GM21390 (cell line): ENCODE data around the gene ASB15.
"Not testable (repeated sequence)": the region's sequence is repeated elsewhere in the genome, so short reads cannot be mapped to it uniquely, and the experiment has no call there.

Experiments used
- ATAC-seq: cut with Tn5 transposase; IDR thresholded peaks from one replicate; pipeline ENCODE4 v1.9.1; 2021; ENCODE audit not compliant: unreplicated experiment

The ASB15 gene

GRCh38 chr7:123634011-123634573, 32.5 kb downstream of the ASB15 start:
- ATAC-seq = not testable (repeated sequence)

- ATAC-seq = no peak
These were observed 34.1 kb downstream of the ASB15 start for GRCh38 chr7:123635551-123636359.

DNA sequence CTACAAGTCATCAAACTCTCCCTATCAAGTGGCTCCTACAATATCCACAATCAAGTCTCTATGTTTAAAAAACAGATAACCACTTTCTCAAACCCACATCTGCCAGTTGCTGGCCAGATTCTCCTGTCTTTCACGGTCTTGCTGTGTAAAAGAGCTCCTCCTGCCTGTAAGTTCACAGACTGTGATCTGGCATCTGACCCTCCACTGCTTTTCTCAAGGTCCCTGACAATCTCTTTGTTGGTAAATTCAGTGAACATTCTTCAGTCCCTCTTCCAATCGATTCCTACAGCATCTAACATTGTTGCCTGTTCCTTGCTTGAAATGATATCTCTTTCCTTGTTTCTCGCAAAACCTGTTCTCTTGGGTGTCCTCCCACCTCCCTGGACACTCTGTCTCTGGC, 35.6 kb downstream of the ASB15 start:
- ATAC-seq = no peak

DNA sequence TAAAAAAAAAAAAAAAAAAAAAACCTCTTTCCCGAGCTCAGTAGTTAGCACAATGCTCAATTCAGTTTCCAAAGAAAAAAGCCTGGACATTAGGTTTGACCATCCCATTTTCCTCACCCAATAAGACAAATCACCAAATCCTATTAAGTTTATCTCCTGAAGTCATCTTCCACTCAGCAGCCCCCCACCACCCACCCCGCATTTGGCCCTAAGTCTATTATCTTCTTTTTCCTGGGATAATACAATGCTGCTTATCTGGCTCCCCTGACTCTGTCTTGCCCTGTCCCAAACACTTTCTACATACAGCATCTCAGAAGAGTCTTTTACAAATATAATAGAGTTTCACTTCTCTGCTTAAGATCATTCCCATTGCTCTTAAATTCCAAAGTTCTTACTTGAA, 36.3 kb downstream of the ASB15 start:
- ATAC-seq = no peak

- ATAC-seq = no peak
These were observed 38.0 kb downstream of the ASB15 start for GRCh38 chr7:123639631-123640030.

DNA sequence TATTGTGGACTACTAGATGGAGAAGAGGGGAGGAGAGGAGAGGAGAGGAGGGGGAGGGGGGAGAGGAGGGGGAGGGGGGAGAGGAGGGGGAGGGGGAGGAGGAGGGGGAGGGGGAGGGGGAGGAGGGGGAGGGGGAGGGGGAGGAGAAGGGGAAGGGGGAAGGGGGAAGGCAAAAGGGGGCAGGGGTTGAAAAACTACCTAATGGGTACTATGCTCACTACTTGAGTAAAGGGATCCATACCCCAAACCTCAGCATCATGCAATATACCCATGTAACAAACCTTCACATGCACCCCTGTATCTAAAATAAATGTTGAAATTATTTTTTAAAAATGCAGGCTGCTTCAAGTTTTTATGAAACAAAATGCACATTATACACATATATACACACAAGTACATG, 39.0 kb downstream of the ASB15 start:
- ATAC-seq = no peak

DNA sequence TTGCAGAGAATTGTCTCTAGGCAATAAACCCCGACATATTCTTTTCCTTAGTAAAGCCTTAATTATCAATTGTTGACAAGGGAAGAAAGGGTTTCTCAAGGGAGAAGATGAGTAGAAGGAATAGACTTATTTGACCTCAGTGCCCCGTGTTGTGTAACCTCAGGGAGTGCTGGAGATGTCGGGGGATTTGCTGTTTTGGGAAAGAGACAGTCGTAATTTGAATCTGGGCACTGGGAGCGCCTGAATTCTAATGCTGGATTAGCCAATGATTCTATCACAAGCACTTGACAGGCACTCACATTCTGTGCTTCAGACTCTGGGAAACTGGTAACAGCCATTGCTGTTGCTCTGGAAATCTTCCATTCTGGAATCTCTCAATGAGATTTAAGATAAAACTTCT, 40.3 kb downstream of the ASB15 start:
- no peak for ATAC-seq

- ATAC-seq = no peak
These were observed 42.1 kb downstream of the ASB15 start for GRCh38 chr7:123643495-123644441.

- ATAC-seq = no peak
These were observed 43.9 kb downstream of the ASB15 start for GRCh38 chr7:123645516-123645915.

DNA sequence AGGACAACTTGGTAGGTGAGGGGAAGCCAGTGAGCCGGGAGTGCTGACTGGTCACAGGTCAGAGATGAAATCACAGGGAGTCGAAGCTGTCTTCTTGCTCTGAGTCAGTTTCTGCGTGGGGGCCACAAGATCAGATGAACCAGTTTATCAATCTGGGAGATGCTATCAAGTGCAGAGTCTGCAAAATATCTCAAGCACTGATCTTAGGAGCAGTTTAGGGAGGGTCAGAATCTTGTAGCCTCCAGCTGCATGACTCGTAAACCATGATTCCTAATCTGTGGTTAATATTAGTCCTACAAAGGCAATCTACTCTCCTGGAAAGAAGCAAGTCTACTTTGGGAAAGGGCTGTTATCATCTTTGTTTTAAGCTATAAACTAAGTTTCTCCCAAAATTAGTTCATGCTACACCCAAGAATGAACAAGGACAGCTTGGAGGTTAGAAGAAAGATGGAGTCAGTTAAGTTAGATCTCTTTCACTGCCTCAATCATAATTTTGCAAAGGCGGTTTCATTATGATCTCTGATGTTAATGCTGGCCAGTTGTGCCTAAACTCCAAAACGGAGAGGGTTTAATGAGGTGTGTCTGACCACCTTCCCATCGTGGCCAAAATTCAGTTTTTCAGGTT, 45.6 kb downstream of the ASB15 start:
- ATAC-seq = no peak

DNA sequence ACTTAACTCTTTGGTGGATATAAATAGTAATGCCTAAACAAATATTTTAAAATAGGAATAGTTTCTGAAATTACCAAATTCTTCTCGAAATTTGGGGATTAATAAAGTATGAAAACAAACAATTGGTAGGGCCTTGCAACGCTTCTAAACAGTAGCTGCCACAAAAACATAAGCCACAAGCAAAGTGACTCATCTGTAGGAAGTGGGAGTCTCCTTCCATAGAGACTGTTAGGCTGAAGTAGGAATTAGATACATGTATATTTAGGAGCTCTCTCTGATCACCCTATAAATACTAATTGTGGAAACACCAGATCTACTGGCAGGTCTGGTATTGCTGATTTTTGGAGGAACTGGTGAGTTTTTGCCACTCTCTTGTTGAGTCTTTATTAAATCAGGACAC, 48.3 kb downstream of the ASB15 start:
- ATAC-seq = no peak

DNA sequence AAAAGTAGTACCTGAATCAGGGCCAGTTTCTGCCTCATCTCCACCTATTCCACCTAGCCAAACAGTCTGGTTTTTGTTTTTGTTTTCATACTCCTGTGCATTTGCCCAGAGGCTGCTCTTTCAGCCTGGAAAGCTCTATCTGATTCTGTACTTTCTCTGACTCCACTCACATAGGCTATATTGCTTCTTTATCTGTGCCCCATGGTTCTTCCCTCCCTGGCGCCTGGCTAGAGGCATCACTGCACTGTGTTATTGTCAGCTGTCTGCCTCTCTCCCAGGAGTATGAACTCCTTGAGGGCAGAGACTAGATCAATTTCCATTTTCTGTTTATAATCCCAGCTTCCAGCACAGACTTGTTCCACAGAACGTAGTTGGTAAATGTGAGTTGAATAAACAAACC, 49.0 kb downstream of the ASB15 start:
- no peak for ATAC-seq

DNA sequence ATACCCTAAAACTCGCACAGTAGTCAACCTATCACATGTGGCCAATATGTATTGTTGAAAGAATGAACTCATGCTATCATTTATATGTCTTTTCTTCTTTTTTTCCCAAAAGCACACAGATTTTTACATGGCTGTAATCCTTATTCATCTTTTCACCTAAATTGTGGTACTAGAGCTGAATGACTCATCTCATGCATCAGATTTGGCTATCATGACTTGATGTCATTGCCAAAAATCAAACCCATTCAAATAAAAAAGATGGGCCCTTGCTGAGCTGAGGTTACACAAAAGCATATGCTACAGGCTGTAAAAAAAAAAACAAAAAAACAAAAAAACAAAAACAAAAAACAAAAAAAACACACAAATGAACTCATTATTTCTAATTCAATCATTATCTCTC, 50.8 kb downstream of the ASB15 start:
- no peak for ATAC-seq

- no peak for ATAC-seq
These were observed 51.5 kb downstream of the ASB15 start for GRCh38 chr7:123653162-123653561.

- ATAC-seq = no peak
These were observed 54.0 kb downstream of the ASB15 start, which contains the start of gene LMOD2 for GRCh38 chr7:123655614-123656013. Gene LMOD2, plus strand, starts transcription at chr7:123655866. Its CDS starts 98 bp downstream, at chr7:123655964.

DNA sequence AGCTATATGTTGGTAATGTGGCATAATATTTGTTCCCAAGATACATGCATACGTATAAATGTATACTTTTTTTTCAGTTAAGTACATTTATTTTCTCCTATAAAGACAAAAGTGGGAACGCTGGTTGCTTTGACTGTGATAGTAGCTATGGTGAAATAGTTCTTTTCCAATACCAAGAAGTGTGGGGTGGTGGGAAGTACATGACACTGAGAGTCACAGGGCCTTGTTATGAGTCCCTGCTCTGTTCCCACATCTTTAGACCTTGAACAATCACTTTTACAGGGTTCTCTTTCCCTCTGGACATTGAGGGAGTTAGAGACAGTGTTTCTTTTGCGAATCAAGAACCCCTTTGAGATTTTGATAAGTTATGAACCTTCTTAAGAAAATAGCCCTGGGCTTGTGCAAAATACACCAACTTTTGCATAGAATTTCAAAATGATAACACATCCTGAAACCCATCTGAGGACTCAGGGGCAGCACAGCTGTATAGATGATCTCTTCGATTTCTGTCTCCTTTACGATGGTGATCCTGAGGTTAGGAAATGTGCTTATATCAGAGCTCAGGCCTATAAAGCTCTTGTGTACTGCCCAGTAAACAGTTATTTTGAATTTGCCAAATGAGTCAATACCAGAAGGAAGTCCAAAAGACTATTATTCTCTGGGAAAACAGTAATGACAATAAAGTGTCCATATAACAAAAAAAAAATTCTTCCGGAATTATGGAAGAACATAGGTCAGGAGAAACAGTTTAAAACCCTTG, 55.1 kb downstream of the ASB15 start:
- ATAC-seq = no peak

DNA sequence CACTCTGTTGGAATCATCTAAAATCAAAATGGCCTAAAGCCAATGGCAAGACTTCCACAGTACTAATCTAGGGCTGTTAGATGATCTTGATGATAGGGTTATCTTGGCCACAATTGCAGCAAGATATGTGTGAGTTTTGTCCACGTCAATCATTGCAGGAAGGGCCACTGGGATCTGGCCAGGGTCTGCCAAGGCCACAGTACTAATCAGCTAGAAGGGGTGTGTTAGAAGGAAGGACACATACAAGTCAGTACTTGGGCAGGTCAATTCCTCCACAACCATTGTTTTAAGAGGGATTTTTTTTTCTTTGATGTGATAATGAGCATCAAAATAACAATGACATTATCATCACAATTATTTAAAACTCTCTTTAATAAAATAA, 55.7 kb downstream of the ASB15 start:
- ATAC-seq = no peak

DNA sequence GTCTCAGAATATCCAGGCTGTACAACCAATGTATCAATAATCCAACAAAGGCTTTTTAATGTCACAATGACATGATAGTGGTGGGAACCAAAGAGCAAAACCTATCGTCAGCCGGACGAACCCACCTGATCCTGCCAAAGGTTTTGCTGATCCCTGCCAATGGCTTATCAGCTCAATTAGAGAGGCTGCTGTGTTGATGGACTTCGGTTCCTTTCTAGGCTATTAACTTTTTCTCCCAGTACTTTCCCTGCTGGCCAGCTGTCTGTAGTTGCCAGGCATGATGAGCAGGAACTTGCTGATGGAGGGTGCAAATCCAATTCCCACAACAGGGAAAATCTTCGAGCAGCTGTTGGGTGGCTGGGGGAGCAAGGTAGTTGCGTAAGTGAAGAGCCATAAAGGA, 56.4 kb downstream of the ASB15 start:
- no peak for ATAC-seq

- ATAC-seq = no peak
These were observed 59.1 kb downstream of the ASB15 start for GRCh38 chr7:123660514-123661354.

- no peak for ATAC-seq
These were observed 60.1 kb downstream of the ASB15 start for GRCh38 chr7:123661765-123662164.
